GM15510 (cell line): ENCODE measurements around the gene TRIO.

ENCODE experiments used
- POLR2A ChIP-seq: IDR thresholded peaks from 3 replicates; pipeline ENCODE4 v1.6.1; 2011; ENCODE audit warnings: borderline replicate concordance; ENCODE audit not compliant: insufficient read length; ENCODE audit errors: extremely low read depth

TRIO gene

GRCh38 chr5:14417276-14417730 is 274.2 kb downstream of the TRIO start:
- no peak for TF ChIP-seq POLR2A

GRCh38 chr5:14417792-14418765 is 274.9 kb downstream of the TRIO start:
- TF ChIP-seq POLR2A: no peak

GRCh38 chr5:14419686-14420085 is 276.5 kb downstream of the TRIO start:
- no peak for TF ChIP-seq POLR2A

GRCh38 chr5:14420101-14420811 is 277.1 kb downstream of the TRIO start:
- no peak for TF ChIP-seq POLR2A

GRCh38 chr5:14421851-14422250 is 278.7 kb downstream of the TRIO start:
- no peak for TF ChIP-seq POLR2A

GRCh38 chr5:14424011-14424685 is 281.0 kb downstream of the TRIO start:
- TF ChIP-seq POLR2A: no peak

- no peak for TF ChIP-seq POLR2A
Observed at GRCh38 chr5:14425559-14425958, 282.4 kb downstream of the TRIO start.

GRCh38 chr5:14426521-14426920 is 283.4 kb downstream of the TRIO start:
- no peak for TF ChIP-seq POLR2A

- no peak for TF ChIP-seq POLR2A
Observed at GRCh38 chr5:14428302-14429081, 285.4 kb downstream of the TRIO start.

GRCh38 chr5:14429101-14430050 is 286.2 kb downstream of the TRIO start:
- no peak for TF ChIP-seq POLR2A

- TF ChIP-seq POLR2A: no peak
Observed at GRCh38 chr5:14431534-14431933, 288.4 kb downstream of the TRIO start.

- TF ChIP-seq POLR2A: no peak
Observed at GRCh38 chr5:14432931-14433589, 289.9 kb downstream of the TRIO start.

- TF ChIP-seq POLR2A: no peak
Observed at GRCh38 chr5:14435481-14435880, 292.3 kb downstream of the TRIO start.

- no peak for TF ChIP-seq POLR2A
Observed at GRCh38 chr5:14436801-14437542, 293.8 kb downstream of the TRIO start.
